ENCODE data around the gene SEMA3E. TPM values are rescaled to one million over a fixed set of nuclear protein-coding genes. Genes with fewer than 3 reads are reported as not detected.

Gene SEMA3E
- total RNA-seq, 1 experiment from 2014 or later, result 2.5 TPM

GRCh38 chr7:83446102-83446669, 202.8 kb downstream of the SEMA3E start:
- Mint-ChIP-seq H3K9me3 (no peaks in the 10 kb centered on the region), H3K4me1 (peaks cover 62% of the 10 kb centered on the region), H3K36me3 (no peaks in the 10 kb centered on the region), H3K27ac (peak overlapping the region; percentile 69), H3K4me3 (no peak overlapping the region), H3K27me3 (ENCODE audit: low read depth) (no peaks in the 10 kb centered on the region)
- DNase-seq (ENCODE audit: low spot score) (no peak), ATAC-seq (peak; percentile 67)
- POLR2A ChIA-PET, result no interaction called here
- CTCF ChIA-PET, result interaction anchor here (0.6 kb wide), 1 partner anchor 19 kb away, joined by 3 read pairs; no protein-coding TSS in a partner anchor
- TF ChIP-seq ZNF317 (CRISPR knock-in tag; IDR thresholded peaks at IDR 0.05; ENCODE audit: borderline replicate concordance, low read depth) (0 out of 2 replicates have a peak, but pooled peaks have one; percentile 17), ZNF396 (CRISPR knock-in tag; IDR thresholded peaks at IDR 0.05; ENCODE audit: borderline replicate concordance) (no peak), GTF2I (CRISPR knock-in tag; conservative IDR thresholded peaks at IDR 0.05) (no peak)

- H3K27ac Mint-ChIP-seq, result no peak overlapping the region
- ChIA-PET CTCF (no interaction called here), POLR2A (no interaction called here)
- TF ChIP-seq ZBTB43 (CRISPR knock-in tag; IDR thresholded peaks at IDR 0.05) (no peak), ESRRA (CRISPR knock-in tag; IDR thresholded peaks at IDR 0.05; ENCODE audit: borderline replicate concordance) (no peak), ATF3 (CRISPR knock-in tag; conservative IDR thresholded peaks at IDR 0.05) (no peak), KAT7 (CRISPR knock-in tag; IDR thresholded peaks at IDR 0.05; ENCODE audit: borderline replicate concordance) (no peak), ERG (CRISPR knock-in tag; IDR thresholded peaks at IDR 0.05) (no peak), GRHL2 (CRISPR knock-in tag; IDR thresholded peaks at IDR 0.05; ENCODE audit: insufficient replicate concordance, severe bottlenecking) (no peak), MYBL2 (CRISPR knock-in tag; IDR thresholded peaks at IDR 0.05) (no peak), E2F1 (CRISPR knock-in tag; IDR thresholded peaks at IDR 0.05) (no peak), ARID4B (CRISPR knock-in tag; IDR thresholded peaks at IDR 0.05; ENCODE audit: borderline replicate concordance) (no peak), TCF7 (CRISPR knock-in tag; IDR thresholded peaks at IDR 0.05; ENCODE audit: low read depth) (no peak), ATF6 (CRISPR knock-in tag; IDR thresholded peaks at IDR 0.05) (no peak), FOXK1 (CRISPR knock-in tag; IDR thresholded peaks at IDR 0.05) (no peak), JAZF1 (CRISPR knock-in tag; IDR thresholded peaks at IDR 0.05) (no peak), CTCF (IDR thresholded peaks at IDR 0.05) (no peak), ATF1 (CRISPR knock-in tag; IDR thresholded peaks at IDR 0.05) (no peak), ZBTB21 (CRISPR knock-in tag; IDR thresholded peaks at IDR 0.05; ENCODE audit: borderline replicate concordance) (no peak), ZSCAN18 (CRISPR knock-in tag; IDR thresholded peaks at IDR 0.05) (no peak), OVOL2 (CRISPR knock-in tag; IDR thresholded peaks at IDR 0.05; ENCODE audit: borderline replicate concordance) (no peak)
These were observed 206.0 kb downstream of the SEMA3E start for GRCh38 chr7:83442911-83443310.

More at GRCh38 chr7:83442911-83443310, 206.0 kb downstream of the SEMA3E start:
- Mint-ChIP-seq H3K36me3 (no peaks in the 10 kb centered on the region), H3K4me1 (peaks cover 61% of the 10 kb centered on the region), H3K4me3 (no peak overlapping the region), H3K27me3 (ENCODE audit: low read depth) (no peaks in the 10 kb centered on the region), H3K9me3 (no peaks in the 10 kb centered on the region)
- no peak for DNase-seq (ENCODE audit: low spot score)
- no peak for ATAC-seq
